HS-27A (cell line): ENCODE measurements around the gene TPD52L1.
"Not testable (repeated sequence)": the region's sequence is repeated elsewhere in the genome, so short reads cannot be mapped to it uniquely, and the experiment has no call there.

ENCODE experiments used
- DNase-seq: peaks from one replicate; pipeline ENCODE4 v3.0.0-alpha.2; 2012; ENCODE audit warnings: low read depth, missing footprints

The TPD52L1 gene

DNA sequence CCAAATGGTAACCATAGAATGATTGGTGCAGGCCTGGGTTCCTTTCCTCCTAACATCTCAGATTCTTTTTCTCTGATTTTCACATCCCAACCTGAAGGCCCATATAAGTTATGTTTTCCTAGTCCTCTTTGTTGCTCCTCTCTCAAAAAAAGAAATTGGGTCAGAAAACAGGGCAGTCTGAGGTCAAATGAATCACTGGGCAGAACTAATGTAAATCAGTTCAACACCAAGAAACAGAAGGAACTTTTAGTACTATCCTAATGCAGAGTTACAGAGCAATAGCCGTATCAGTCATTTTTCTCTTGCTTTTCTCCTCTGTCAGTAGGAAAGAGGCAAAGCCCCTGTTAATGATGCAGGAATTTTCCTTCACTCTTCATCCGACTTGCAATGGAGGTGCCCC, 11.0 kb upstream of the TPD52L1 start:
- no peak for DNase-seq

DNA sequence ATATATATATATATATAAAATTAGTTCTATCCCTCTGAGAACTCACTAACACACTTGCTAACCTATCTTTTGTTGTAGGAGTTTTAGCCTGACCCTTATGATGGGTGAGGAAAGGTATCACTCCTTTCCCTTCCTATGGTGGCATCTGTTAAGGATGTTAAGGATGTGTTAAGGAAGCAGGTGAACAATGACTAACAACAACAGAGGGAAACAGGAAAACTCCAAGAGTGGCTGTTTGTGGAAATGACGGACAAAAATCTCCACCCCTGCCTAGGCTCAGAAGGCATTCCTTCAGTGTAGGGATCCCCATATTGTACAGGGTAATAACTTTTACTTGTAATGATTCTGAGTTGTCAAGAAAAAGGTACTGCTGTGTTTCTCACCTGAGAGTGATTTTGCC, 8.8 kb upstream of the TPD52L1 start:
- DNase-seq = no peak

DNA sequence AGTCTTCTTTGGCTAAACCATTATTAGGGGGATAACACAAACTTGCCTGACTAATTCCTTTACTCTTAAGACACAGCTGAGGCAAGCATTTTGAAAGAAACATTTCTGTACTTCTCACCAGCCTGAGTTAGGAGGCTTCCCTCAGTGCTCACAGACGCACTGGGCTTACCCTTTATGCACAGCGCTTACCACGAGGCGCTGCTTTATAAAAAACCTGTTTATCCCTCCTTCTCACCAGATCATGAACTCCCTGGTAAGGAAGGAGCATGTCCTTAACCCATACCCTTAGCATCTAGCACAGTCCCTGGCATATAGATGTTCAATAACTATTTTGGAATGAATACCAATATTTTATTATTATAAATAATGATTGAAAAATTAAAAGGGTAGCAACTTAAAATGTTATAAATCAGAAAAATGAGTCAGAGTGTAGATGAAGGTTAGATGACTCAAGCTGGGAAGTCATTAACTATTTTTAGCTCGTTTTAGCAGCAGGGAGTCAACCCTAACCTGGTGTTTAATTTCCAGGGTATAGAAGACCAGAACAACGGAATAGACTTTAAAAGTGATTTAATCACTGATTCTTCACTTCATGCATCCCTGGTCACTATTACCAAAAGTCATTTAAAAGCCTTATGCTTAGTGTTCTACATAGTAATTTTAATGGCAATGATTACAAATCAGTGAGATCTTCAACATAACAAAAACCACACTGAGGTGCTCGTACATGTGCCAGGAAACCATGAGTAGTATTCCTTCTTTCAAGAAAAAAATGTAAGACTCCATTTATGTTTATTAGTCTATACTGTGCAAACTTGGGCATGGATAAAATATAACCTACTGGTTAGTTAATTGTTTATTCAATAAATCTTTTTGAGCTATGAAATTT, 4.1 kb upstream of the TPD52L1 start:
- no peak for DNase-seq

DNA sequence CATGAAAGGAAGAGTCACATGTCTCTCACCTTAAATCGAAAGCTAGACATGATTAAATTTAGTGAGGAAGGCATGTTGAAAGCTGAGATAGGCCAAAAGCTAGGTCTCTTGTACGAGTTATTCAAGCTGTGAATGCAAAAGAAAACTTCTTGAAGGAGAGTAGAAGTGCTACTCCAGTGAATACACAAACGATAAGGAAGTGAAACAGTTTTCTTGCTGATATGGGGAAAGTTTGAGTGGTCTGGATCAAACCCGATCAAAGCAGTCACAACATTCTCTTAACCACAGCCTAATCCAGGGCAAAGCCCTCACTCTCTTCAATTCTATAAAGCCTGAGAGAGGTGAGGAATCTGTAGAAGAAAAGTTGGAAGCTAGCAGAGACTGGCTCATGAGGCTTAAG, 1.9 kb upstream of the TPD52L1 start:
- no peak for DNase-seq

DNA sequence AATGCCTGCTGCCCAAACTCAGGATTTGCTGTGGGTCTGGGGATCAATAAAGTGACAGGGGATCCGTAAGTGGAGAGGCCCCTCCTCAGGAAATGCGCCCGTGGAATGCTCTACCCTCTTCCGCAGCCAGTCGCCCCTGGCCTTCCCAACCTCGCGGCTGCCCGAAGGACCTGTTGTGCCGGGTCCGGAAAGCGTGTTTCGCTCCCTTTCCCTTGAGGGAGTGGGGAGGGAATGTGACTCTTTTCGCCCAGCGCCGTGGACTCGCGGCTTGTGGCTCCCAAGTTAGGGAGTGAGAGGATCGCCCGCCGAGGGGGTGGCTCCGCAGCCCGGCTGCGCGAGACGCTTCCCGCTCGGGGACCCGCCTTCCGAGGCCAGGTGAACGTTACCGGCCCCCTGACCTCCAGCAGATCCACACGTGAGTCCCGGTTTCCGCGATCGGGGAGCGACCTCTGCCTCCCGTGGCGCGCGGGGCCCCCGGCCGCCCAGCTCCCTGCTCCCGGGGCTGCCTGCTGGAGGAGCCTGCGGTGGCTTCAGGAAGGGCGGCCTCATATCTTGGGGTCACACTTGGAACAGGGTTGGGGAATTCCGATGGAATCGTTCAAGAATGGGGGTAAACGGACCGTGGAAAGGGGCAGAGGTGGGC, 666 bp downstream of the TPD52L1 start:
- no peak for DNase-seq

DNA sequence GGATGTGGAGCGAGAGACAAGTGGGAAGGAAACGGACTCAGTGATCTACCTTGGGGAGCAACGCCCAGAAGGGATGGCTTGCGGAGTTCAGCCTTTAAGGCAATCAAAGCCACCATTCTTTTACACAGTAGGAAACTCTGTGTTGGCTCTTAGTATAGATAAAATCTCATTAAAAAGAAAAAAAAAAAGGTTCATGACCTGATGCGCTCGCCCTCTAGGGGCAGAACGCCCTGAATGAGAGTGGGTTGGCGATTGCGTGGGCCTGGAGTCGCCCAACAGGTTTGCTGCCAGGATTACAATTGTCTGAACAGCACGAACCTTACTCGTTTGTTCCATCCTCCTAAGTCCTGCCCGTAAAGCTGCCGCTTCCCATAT, 1.2 kb downstream of the TPD52L1 start:
- no peak for DNase-seq

DNA sequence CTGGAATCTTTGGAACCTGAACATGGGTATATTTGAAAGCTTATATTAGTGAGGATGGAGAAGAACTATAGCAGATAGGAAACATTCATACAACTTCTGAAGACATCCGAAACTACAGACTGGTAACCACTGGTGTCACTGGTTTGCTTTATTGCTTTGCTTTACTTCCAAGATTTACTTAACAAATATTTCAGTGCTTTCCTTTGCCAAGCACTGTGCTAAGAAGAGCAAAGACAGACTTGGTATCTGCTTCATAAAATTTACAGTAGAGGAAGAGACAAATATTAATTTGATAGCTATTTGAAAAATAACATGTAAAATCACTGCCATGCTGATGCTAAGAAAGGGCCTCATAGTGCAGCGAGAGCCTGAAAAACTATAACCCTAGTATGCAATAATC, 1.8 kb downstream of the TPD52L1 start:
- no peak for DNase-seq

DNA sequence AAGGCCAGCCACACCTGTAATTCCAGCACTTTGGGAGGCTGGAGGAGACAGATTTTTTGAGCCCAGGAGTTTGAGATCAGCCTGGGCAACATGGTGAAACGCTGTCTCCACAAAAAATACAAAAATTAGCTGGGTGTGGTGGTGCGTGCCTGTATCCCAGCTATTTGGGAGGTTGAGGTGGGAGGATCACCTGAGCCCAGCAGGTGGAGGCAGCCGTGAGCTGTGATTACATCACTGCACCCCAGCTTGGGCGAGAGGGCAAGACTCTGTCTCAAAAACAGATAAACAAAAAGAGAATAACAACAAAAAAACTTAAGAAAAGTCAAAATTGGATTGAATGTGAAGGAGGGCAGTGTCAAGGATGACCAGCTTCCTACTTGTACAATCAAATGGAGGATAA, 2.9 kb downstream of the TPD52L1 start:
- no peak for DNase-seq

DNA sequence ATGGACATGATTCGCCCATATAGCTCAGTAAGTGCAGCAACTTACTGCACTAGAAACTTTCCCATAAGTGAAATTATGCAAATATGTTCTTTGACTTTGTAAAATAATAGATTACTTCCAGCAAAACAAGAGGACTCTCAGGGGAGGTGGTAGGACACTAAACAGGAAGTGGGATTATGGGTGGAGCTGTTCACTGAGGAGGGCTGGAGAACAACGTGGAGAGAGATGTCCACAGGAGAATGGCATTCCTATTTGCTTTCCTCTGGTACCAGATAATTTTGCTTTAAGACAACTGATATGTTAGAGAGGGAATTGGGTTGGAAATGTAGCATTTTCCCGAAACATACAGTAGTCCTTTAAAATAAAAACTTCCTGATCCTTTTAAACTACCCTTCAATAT, 3.7 kb downstream of the TPD52L1 start:
- no peak for DNase-seq

DNA sequence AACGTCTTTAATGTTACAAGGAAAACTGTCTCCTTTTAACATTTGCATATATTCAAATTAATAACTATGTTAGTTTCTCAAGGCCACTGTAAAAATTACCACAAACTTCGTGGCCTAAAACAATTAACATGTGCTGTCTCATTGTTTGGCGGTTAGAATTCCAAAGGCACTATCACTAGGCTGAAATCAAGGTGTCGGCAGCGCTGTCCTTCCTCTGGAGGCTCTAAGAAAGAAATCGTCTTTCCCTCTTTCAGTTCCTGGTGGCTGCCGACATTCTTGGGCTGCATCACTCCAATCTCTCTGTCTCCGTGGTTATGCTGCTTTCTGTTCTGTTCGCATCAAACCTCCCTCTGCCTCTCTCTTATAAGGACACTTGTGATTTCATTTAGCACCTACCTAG, 4.2 kb downstream of the TPD52L1 start:
- DNase-seq = no peak

DNA sequence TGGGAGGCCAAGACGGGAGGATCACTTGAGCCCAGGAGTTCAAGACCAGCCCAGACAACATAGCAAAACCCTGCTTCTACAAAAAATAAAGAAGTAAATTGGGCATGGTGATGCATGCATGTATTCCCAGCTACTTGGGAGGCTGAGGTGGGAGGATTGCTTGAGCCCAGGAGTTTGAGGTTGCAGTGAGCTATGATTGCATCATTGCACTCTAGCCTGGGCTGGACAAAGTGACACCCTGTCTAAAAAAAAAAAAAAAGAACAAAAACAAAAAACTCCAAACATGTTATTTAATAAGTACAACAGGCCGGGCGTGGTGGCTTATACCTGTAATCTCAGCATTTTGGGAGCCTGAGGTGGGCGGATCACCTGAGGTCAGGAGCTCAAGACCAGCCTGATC, 9.8 kb downstream of the TPD52L1 start:
- not testable (repeated sequence) for DNase-seq

DNA sequence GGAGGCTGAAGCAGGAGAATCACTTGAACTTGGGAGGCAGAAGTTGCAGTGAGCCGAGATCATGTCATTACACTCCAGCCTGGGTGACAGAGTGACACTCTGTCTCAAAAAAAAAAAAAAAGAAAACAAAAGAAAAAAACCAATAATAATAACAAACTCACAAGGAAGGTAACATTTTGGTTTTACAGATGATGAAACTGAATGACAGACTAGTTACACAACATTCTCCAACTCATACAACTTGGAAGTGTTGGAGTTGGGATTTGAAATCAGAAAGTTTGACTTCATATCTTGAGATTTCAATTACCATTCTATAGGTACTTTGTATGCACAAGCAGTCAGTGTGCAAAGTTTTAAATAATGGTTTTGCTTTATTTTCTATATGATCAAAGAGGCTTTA, 10.2 kb downstream of the TPD52L1 start:
- DNase-seq = no peak

DNA sequence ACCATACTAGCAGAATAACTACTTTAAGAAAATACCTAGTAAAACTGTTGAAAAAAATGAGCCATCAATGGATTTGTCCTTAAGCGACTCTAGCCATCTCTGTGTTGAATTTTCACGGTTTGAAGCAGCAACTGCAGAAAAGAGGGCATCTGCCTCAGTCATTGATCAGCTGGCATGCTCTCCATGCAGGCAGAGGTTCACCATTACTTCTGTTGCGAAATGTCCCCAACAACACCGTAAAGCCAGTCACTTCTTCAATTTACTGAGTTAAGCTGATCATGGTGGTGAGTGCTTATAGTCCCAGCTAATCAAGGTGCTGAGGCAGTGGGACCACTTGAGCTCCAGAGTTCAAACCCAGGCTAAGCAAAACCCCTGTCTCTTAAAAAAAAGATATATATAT, 11.1 kb downstream of the TPD52L1 start:
- DNase-seq = no peak

DNA sequence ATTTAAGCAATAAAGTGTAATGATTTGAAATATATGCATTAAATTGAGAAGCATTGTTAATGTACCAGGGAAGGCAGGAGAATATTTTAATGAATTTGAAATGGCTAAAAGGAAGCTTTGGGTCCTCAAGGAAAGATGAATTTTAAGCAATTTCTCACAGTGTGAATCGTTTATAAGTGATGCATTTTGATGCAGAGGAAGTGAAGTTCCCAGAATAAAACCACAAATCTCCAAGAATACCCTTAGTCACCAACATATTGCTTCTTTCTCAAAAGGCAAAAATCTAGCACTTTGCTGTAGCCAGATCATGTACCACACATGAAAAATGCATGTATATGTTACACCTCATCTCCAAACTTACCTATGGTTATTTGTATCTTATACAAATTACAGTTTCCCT, 11.7 kb downstream of the TPD52L1 start:
- no peak for DNase-seq

DNA sequence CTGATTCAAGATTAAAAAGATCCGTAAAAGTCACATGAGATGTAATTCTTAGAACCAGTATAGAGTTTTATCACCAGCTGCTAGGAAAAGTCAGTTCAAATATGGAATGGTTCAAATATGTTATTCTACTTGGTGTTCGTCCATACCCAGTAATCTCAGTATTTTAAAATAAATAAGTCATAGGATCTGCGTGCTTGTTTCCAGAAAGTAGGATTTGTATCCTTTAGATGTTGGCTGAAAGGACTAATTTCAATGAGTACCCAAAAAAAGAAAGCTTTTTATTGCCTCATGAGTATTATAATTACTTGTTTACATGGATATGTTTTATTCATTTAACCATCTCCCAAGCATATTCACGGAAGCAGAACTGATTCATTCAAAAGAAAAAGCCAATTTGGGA, 12.2 kb downstream of the TPD52L1 start:
- DNase-seq = no peak

DNA sequence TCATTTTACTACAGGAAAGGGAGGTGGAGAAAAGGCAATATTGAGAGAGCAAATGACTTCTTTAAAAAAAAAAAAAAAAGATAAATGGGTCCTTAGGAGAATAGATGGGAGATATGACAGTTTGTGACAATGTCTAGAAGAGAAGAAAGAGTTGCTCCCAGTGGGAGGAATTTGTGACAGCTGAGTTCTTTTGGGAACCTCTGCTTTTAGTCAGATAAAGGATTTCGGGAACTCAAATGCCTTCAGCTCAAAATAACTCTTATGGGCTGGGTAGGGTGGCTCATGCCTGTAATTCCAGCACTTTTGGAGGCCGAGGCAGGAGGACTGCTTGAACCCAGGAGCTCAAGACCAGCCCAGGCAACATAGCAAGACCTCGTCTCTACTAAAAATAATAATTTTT, 13.1 kb downstream of the TPD52L1 start:
- DNase-seq = no peak

DNA sequence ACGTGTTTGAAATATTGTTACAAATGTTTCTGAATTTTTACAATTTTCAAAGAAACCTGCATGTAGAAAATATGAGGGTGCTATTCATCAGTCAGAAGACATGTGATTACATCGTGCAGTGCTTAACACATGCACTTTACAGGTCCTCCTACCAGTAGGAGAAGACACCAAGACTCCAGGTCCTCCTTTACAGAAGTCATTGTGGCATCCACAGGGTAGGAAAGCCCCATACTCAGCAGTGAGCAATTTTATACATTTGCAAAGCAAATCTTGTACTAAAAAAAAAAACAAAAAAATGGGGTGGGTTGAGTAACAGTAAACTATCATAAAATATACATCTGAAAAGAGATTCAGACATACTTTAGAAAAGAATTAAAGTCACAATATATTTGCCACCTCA, 14.0 kb downstream of the TPD52L1 start:
- no peak for DNase-seq

DNA sequence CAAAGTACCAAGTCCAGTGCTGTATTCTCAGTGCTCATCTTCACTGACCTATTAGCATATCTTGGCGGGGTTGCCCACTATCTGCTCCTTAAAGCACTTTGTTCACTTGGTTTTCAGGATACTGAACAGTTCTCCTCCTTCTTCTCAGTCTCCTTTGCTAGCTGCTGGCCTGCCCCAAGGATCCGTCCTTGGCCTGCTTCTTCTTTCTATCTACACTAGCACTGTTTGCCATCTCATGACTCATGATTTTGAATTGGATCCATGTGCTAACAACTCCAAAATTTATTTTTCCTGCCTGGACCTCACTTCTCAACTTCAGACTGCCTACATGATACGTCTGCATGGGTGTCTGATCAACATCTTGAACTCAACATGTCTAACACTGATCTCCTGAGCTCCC, 15.5 kb downstream of the TPD52L1 start:
- no peak for DNase-seq

DNA sequence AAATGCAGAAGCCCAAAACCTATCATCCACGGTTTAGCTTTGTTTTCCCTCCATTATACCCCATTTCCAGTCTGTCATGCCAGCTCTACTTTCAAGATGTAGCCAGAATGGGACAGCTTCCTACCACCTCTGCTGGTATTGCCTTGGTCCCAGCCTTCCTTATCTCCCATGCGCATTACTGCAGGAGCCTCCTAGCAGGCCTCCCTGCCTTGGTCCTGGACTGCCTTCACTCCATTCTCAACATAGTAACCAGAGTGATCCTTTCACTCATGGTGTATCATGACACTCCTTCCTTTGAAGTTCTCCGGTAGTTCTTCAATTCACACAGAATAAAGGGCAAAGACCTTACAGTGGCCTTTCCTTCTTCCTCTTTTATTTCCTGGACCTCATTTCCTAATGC, 15.9 kb downstream of the TPD52L1 start:
- no peak for DNase-seq

DNA sequence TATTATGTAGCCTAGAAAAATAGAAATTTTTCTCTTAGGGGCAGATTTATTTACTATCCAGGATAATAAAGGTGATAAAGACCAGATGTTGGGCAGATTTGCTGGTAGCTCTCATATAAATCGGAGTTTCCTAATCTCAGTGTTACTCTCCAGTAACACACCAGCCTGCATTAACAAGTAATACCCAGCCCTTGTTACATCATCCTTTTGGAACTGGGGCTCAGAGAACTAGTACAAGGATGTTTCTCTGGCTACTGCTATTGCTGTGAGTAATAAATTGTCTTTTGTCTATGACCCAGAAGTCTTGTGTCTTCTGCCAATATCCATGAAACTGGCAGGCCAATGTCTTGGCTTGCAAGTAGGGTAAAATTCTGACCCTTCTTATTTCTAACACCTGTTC, 16.8 kb downstream of the TPD52L1 start:
- no peak for DNase-seq

DNA sequence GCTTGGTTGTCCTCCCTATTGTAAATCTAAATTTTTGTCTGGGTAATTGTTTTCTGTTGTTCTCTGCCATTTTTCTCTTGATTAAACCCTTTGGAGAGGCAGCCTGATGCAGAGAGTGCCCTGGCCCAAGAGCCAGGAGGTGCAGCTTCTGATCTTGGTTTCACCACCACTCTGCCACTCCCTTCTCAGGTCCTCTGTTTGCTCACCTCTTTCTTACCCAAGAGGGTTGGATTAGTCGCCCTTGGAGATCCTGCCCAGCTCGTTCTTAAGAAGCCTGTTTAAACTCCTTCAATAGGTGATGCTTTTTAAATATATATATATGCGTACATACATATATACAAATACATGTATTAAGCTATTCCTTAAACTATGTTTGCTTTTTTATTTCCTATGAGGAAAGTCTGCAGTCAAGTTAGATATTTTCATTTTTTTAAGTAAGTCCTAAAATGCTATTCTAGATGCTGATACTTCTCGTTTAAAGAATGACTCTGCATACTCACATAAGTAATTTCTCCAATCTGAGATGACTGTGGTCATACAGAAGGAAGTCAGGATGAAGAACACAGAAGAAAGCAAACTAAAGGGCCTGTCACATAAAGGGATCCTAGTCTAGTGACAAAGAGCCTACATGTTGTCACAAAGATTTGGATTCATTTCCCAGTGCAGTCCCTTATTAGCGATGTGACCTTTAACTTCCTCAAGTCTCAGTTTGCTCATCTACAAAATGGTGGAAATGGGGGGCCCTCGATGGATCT, 19.9 kb downstream of the TPD52L1 start:
- DNase-seq = no peak

DNA sequence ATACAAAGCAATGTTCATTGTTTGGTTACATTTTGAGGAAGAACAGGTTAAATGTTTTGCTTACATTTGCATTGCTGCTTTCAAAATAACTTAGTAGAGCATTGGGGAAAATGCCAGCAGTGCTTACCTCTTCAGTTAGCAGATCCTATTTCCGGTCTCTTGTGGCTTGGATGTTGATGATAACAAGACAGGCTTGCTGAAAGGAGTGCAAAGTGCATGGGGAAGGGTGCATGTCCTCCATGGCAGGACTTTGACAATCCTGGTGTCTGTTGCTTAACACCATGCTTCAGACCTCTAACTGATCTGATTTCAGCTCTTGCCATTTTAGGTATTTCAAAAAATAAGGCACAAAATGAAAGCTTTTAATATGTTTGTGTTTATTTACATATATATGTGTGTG, 21.1 kb downstream of the TPD52L1 start:
- DNase-seq = no peak

DNA sequence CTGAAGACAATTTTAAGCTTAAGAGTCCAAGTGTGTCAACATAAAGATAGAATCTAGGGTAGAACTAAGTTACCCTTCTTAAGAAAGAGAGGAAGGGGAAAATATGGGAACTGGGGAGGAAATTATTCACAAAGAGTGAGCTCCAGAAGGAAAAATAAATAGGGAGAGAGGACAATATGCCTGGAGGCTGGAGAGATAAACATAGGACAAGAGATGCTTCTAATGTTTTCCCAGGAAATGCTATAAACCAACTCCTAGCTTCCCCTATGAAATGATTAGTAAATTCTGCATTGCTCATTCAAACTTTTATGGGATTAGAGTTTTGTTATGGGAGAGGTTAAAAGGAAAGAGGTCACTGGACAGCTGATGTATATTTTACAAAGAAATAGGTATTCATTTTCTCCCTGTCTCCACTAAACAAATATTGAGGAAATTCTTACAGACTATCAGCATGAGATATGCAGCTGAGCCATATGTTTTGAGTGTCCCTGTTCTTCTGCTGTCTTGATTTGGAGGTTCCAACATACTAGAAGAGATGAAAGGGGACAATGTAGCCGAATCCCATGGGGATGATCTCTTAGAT, 22.0 kb downstream of the TPD52L1 start:
- DNase-seq = no peak
